GM23338 (cell line): ENCODE measurements around the gene MKX. TPM values are rescaled to one million over a fixed set of nuclear protein-coding genes. Genes with fewer than 3 reads are reported as not detected.

Experiments used
- STAT1 ChIP-seq: IDR thresholded peaks from one replicate; pipeline ENCODE4 v1.6.1; 2016; ENCODE audit warnings: antibody characterized with exemption; ENCODE audit not compliant: unreplicated experiment
- ZNF331 ChIP-seq: fragments of 250-450 bp; sonication (Bioruptor Pico); IDR thresholded peaks from 2 replicates; pipeline ENCODE4 v1.5.0; 2020; ENCODE audit warnings: low read depth, mild to moderate bottlenecking, moderate library complexity
- polyA plus RNA-seq: library from polyadenylated mRNA; unstranded; fragments of >200 nt; fragmentation: Nextera tagmentation; extraction: Ambion mirVana; gene quantifications from 2 replicates; pipeline ENCODE4 v1.2.1, GENCODE V29; 2016
- small RNA-seq: library from RNA; depleted of rRNA; stranded (forward); fragments of <200 nt; gene quantifications from one replicate; pipeline ENCODE3, GENCODE V24; 2014; ENCODE audit warnings: low replicate concordance
- total RNA-seq: library from RNA; depleted of rRNA; stranded (reverse); fragments of >200 nt; shearing (Covaris generic); gene quantifications from 2 replicates; pipeline ENCODE4 v1.2.3, GENCODE V29; 2014; rRNA removed
- TF ChIP-seq, protein P1 (sequence below): fragments of 250-450 bp; sonication (Bioruptor Pico); IDR thresholded peaks from 2 replicates; pipeline ENCODE4 v1.5.0; 2020; ENCODE audit warnings: mild to moderate bottlenecking, moderate library complexity

The MKX gene
- total and polyA plus RNA-seq, 2 experiments from 2014 or later = 0.66 to 0.97 TPM

- TF ChIP-seq, protein P1, sequence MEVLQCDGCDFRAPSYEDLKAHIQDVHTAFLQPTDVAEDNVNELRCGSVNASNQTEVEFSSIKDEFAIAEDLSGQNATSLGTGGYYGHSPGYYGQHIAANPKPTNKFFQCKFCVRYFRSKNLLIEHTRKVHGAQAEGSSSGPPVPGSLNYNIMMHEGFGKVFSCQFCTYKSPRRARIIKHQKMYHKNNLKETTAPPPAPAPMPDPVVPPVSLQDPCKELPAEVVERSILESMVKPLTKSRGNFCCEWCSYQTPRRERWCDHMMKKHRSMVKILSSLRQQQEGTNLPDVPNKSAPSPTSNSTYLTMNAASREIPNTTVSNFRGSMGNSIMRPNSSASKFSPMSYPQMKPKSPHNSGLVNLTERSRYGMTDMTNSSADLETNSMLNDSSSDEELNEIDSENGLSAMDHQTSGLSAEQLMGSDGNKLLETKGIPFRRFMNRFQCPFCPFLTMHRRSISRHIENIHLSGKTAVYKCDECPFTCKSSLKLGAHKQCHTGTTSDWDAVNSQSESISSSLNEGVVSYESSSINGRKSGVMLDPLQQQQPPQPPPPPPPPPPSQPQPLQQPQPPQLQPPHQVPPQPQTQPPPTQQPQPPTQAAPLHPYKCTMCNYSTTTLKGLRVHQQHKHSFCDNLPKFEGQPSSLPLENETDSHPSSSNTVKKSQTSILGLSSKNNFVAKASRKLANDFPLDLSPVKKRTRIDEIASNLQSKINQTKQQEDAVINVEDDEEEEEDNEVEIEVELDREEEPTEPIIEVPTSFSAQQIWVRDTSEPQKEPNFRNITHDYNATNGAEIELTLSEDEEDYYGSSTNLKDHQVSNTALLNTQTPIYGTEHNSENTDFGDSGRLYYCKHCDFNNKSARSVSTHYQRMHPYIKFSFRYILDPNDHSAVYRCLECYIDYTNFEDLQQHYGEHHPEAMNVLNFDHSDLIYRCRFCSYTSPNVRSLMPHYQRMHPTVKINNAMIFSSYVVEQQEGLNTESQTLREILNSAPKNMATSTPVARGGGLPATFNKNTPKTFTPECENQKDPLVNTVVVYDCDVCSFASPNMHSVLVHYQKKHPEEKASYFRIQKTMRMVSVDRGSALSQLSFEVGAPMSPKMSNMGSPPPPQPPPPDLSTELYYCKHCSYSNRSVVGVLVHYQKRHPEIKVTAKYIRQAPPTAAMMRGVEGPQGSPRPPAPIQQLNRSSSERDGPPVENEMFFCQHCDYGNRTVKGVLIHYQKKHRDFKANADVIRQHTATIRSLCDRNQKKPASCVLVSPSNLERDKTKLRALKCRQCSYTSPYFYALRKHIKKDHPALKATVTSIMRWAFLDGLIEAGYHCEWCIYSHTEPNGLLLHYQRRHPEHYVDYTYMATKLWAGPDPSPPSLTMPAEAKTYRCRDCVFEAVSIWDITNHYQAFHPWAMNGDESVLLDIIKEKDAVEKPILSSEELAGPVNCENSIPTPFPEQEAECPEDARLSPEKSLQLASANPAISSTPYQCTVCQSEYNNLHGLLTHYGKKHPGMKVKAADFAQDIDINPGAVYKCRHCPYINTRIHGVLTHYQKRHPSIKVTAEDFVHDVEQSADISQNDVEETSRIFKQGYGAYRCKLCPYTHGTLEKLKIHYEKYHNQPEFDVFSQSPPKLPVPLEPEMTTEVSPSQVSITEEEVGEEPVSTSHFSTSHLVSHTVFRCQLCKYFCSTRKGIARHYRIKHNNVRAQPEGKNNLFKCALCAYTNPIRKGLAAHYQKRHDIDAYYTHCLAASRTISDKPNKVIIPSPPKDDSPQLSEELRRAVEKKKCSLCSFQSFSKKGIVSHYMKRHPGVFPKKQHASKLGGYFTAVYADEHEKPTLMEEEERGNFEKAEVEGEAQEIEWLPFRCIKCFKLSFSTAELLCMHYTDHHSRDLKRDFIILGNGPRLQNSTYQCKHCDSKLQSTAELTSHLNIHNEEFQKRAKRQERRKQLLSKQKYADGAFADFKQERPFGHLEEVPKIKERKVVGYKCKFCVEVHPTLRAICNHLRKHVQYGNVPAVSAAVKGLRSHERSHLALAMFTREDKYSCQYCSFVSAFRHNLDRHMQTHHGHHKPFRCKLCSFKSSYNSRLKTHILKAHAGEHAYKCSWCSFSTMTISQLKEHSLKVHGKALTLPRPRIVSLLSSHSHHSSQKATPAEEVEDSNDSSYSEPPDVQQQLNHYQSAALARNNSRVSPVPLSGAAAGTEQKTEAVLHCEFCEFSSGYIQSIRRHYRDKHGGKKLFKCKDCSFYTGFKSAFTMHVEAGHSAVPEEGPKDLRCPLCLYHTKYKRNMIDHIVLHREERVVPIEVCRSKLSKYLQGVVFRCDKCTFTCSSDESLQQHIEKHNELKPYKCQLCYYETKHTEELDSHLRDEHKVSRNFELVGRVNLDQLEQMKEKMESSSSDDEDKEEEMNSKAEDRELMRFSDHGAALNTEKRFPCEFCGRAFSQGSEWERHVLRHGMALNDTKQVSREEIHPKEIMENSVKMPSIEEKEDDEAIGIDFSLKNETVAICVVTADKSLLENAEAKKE (CRISPR knock-in tag) = no peak
- no peak for TF ChIP-seq STAT1
- TF ChIP-seq ZNF331 (CRISPR knock-in tag) = no peak
Measured at GRCh38 chr10:27624941-27625340, 120.7 kb downstream of the MKX start (continued).

Small RNA genes lying within 50 kb of the gene (small RNA-seq; reads per million reads assigned to genes)
- not detected for gene RN7SKP132

Other genes with a start within 250 kb of the MKX start
- gene RAB18, start 241.5 kb downstream of the MKX start, total RNA-seq = 27.8 and 35.5 TPM in 2 replicates
- 51.0 and 77.2 TPM in 2 replicates for gene RAB18, start 241.5 kb downstream of the MKX start, polyA plus RNA-seq